Measurements from ENCODE around the gene SYPL1. TPM values are rescaled to one million over a fixed set of nuclear protein-coding genes. Genes with fewer than 3 reads are reported as not detected.

The SYPL1 gene
- total RNA-seq, 1 experiment from 2014 or later = 39.2 TPM

DNA sequence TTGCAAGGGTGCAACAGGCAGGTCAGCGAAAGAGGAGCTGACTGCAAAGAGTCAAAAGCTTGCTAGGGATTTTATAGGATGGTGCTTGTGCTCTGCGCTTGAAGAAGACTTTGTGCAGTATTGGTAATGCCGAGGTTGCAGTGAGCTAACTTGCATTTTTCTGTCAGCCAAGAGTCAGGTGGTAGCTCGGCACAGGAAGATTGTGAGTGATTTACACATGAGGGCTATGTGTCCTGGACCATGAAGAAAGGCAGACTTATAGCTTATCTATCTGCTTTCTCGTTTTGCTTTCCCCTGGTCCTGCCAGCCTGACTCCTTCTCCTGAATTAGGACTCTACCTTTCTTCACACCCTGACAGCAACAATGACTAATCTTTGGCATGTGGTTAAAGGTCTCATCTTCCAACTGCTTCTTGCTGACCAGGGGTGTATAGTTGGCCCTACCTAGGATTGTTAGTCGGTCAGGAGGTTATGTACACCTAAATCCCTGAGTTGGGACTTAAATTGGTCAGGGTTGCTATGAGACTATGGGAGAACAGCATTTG lies 4.1 kb upstream of the SYPL1 start:
- no peak overlapping the region for H3K56ac ChIP-seq (ENCODE audit: insufficient read length, low read depth, low read length)
- no peak overlapping the region for H2BK20ac ChIP-seq (ENCODE audit: low read depth, low read length, poor library complexity, severe bottlenecking)
- no peak overlapping the region for H4K5ac ChIP-seq (ENCODE audit: insufficient read length, low read depth, low read length)
- Mint-ChIP-seq H3K4me1 (peaks cover 21 to 37% of the 10 kb centered on the region in 2 experiments), H3K4me3 (no peak overlapping the region), H3K27me3 (ENCODE audit: low read depth) (peaks cover 5% of the 10 kb centered on the region), H3K9me3 (no peaks in the 10 kb centered on the region), H3K36me3 (ENCODE audit: insufficient read depth in 1 of 3, low read depth in 3 of 3) (no peaks in the 10 kb centered on the region; a peak in 1 of 7 replicates), H3K27ac (no peak overlapping the region)
- no peak overlapping the region for H3K23ac ChIP-seq (ENCODE audit: insufficient read length, low read depth, low read length)
- no peak overlapping the region for H2BK5ac ChIP-seq (ENCODE audit: insufficient read length, low read length)
- no peak overlapping the region for H2BK120ac ChIP-seq (ENCODE audit: low read depth, low read length, poor library complexity, severe bottlenecking)
- H2BK12ac ChIP-seq (ENCODE audit: insufficient read length, low read depth, low read length) = no peak overlapping the region
- H3K4ac ChIP-seq (ENCODE audit: low read depth, low read length) = no peak overlapping the region
- no peak overlapping the region for H4K8ac ChIP-seq (replicated peaks; ENCODE audit: insufficient read length, low read depth, low read length)
- no peaks in the 10 kb centered on the region for H3K79me1 ChIP-seq (ENCODE audit: insufficient read depth, low read depth, low read length, poor library complexity, severe bottlenecking)
- no peaks in the 10 kb centered on the region for H3K27me3 ChIP-seq (ENCODE audit: insufficient read depth, low read length)
- no peak overlapping the region for H3K27ac ChIP-seq (ENCODE audit: insufficient read length, low read depth, low read length)
- H3K79me2 ChIP-seq (ENCODE audit: insufficient read depth, low read length) = no peaks in the 10 kb centered on the region
- H4K91ac ChIP-seq (ENCODE audit: insufficient read length, low read depth, low read length) = no peak overlapping the region
- H4K20me1 ChIP-seq (ENCODE audit: control insufficient read depth, insufficient read depth, insufficient read length) = no peaks in the 10 kb centered on the region
- H3K9me3 ChIP-seq (ENCODE audit: control insufficient read depth, low read depth, low read length) = no peaks in the 10 kb centered on the region
- H3T11ph ChIP-seq (ENCODE audit: low read length) = no peak overlapping the region
- peaks cover 4% of the 10 kb centered on the region for H3K23me2 ChIP-seq (ENCODE audit: insufficient read length, low read depth, low read length, poor library complexity, severe bottlenecking)
- H2AFZ ChIP-seq (ENCODE audit: low read length) = no peak overlapping the region
- TF ChIP-seq, protein P1, sequence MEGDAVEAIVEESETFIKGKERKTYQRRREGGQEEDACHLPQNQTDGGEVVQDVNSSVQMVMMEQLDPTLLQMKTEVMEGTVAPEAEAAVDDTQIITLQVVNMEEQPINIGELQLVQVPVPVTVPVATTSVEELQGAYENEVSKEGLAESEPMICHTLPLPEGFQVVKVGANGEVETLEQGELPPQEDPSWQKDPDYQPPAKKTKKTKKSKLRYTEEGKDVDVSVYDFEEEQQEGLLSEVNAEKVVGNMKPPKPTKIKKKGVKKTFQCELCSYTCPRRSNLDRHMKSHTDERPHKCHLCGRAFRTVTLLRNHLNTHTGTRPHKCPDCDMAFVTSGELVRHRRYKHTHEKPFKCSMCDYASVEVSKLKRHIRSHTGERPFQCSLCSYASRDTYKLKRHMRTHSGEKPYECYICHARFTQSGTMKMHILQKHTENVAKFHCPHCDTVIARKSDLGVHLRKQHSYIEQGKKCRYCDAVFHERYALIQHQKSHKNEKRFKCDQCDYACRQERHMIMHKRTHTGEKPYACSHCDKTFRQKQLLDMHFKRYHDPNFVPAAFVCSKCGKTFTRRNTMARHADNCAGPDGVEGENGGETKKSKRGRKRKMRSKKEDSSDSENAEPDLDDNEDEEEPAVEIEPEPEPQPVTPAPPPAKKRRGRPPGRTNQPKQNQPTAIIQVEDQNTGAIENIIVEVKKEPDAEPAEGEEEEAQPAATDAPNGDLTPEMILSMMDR (conservative IDR thresholded peaks at IDR 0.05) = no peak
- no CpG with 5 or more reads among the region's 6 CpGs for WGBS (ENCODE audit: extremely low coverage, insufficient read length, low lambda C conversion rate)
- H2BK15ac ChIP-seq (ENCODE audit: low read depth, low read length) = no peak overlapping the region
- no peak overlapping the region for H3K14ac ChIP-seq (ENCODE audit: insufficient read depth, low read length)
- H3K18ac ChIP-seq (ENCODE audit: insufficient read length, low read depth, low read length) = no peak overlapping the region
- H3K4me2 ChIP-seq (ENCODE audit: insufficient read depth, insufficient read length, low read length) = no peak overlapping the region
- H3K4me1 ChIP-seq (ENCODE audit: insufficient read depth, low read length) = peaks cover 8% of the 10 kb centered on the region
- no peak overlapping the region for H2AK5ac ChIP-seq (ENCODE audit: insufficient read length, low read length)
- no peak for DNase-seq
- H3K9ac ChIP-seq (ENCODE audit: extremely low read depth, insufficient read length, low read length) = no peak overlapping the region

Data from H9 (cell line).